GM23338 (cell line): Measurements from ENCODE around the gene ST6GALNAC3.

Experiments used
- CTCF ChIP-seq, 2 experiments: fragments of 200-600 bp in 1 of 2; sonication (generic) in 1 of 2; conservative IDR thresholded peaks; 2 replicates each; pipeline versions ENCODE4 v1.5.1 to v1.6.1; 2016 to 2017; ENCODE audit warnings: antibody characterized with exemption in 2 of 2, low read depth in 2 of 2, mild to moderate bottlenecking in 2 of 2, moderate library complexity in 1 of 2
- EZH2 ChIP-seq: fragments of 200-600 bp; sonication (generic); IDR thresholded peaks from one replicate; pipeline ENCODE4 v1.8.0; 2017; ENCODE audit warnings: antibody characterized with exemption, mild to moderate bottlenecking, low read depth; ENCODE audit not compliant: unreplicated experiment
- EZH2phosphoT487 ChIP-seq: fragments of 200-600 bp; sonication (generic); IDR thresholded peaks from one replicate; pipeline ENCODE4 v1.8.1; 2018; ENCODE audit warnings: antibody characterized with exemption; ENCODE audit not compliant: unreplicated experiment
- JUNB ChIP-seq: IDR thresholded peaks from one replicate; pipeline ENCODE4 v1.6.1; 2016; ENCODE audit warnings: antibody characterized with exemption; ENCODE audit not compliant: unreplicated experiment
- POLR2AphosphoS5 ChIP-seq: IDR thresholded peaks from 2 replicates; pipeline ENCODE4 v1.6.1; 2016; ENCODE audit warnings: antibody characterized with exemption, low read depth
- ZNF331 ChIP-seq: fragments of 250-450 bp; sonication (Bioruptor Pico); IDR thresholded peaks from 2 replicates; pipeline ENCODE4 v1.5.0; 2020; ENCODE audit warnings: low read depth, mild to moderate bottlenecking, moderate library complexity

- TF ChIP-seq CTCF (conservative IDR thresholded peaks at IDR 0.05; ENCODE audit: low read depth in 2 of 2) = no peak
- TF ChIP-seq EZH2 = no peak
- no peak for TF ChIP-seq ZNF331
- no peak for TF ChIP-seq EZH2phosphoT487
- no peak for TF ChIP-seq JUNB
- no peak for TF ChIP-seq POLR2AphosphoS5
These were observed 67.4 kb downstream of the ST6GALNAC3 start for GRCh38 chr1:76141929-76142328.
